Activated naive CD8-positive, alpha-beta T cell treated with anti-CD3 and anti-CD28 coated beads, Interleukin-2, amount 50 U/mL, for 24 hours (primary cell): ENCODE results near the gene S100A6.

Experiments
- ATAC-seq: fragments of 150-1000 bp; cut with Tn5 transposase; one replicate; pipeline ENCODE4 v1.10.0; 2021
- DNase-seq: peaks from one replicate; pipeline ENCODE4 v3.0.0; 2021
- H3K27ac Mint-ChIP-seq: one replicate; pipeline ENCODE4 v1.8.0; 2021; ENCODE audit warnings: mild to moderate bottlenecking, mixed read lengths
- H3K27me3 Mint-ChIP-seq: one replicate; pipeline ENCODE4 v1.8.0; 2021; ENCODE audit warnings: mixed read lengths
- H3K36me3 Mint-ChIP-seq: one replicate; pipeline ENCODE4 v1.8.0; 2021; ENCODE audit warnings: low read depth, mixed read lengths
- H3K4me1 Mint-ChIP-seq: one replicate; pipeline ENCODE4 v1.8.0; 2021; ENCODE audit warnings: mixed read lengths
- H3K4me3 Mint-ChIP-seq: one replicate; pipeline ENCODE4 v1.8.0; 2021; ENCODE audit warnings: mild to moderate bottlenecking, moderate library complexity, mixed read lengths
- H3K9me3 Mint-ChIP-seq: one replicate; pipeline ENCODE4 v1.8.0; 2021; ENCODE audit warnings: mixed read lengths

S100A6 gene

DNA sequence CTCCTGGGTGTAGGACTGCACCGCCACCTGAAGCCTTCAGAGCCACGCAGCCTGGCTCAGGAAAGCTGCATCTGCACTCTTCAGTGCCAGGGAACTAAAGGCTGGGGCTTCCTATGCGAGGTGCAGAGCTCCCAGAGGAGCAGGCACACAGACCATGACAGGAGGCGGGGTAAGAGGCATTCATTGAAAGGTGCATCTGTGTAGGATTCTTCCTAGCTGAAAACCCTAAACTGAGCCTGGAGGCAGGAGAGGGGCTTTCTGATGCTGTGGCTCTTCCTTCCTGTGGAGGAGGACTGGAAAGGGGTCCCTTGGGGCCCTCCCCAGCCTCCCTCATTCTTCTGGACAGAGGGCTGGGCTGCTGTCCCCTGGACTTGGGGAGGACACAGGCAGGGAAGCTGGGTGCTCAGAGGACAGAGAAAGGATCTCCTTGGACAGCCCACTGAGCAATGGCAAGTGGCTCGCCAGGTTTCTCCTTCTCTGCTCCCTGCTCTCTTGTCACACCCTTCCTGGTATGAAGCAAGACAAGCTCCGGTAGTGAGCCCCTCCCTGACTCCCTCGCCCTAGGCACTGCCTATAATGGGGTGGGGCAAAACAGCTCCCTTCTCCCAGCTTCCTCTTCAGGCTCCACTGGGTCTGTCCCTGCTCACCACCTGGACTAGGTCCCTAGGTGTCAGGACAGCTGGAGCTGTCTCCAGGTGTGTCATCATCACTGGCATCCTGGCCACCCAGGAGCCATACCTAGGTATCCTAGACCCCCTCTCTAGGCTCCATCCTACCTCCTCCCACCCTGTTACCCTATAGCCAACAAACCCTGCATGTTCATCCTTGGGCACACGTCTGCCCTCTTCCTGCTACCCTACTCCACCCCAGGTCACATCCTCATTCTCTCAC is 20.0 kb downstream of the S100A6 start:
- Mint-ChIP-seq H3K27ac (no peak overlapping the region), H3K9me3 (no peaks in the 10 kb centered on the region), H3K4me3 (no peak overlapping the region)

DNA sequence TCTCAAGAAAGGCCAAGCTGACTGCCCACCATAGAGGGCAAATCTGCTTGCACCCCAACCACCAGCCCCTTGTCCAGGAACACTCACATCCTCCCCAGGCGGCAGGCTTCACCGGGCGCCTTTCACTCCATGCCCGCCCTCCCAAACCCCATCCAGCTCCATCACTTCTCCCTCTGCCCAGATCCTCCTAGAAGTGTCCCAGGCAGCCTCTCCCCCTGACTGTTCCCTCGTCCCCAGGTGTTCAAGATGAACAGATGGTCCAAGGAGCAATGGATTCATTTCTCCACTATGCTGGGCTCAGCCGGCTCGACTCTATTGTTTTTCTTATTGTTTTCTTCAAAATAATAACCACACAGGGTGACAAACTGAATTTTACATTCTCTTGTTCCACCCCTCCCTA is 22.1 kb downstream of the S100A6 start:
- ATAC-seq (no peak), DNase-seq (no peak)
- Mint-ChIP-seq H3K27me3 (peaks cover 1% of the 10 kb centered on the region), H3K4me3 (no peak overlapping the region), H3K4me1 (peaks cover 15% of the 10 kb centered on the region), H3K9me3 (no peaks in the 10 kb centered on the region), H3K36me3 (no peaks in the 10 kb centered on the region), H3K27ac (no peak overlapping the region)

More for the DNA sequence above, 20.0 kb downstream of the S100A6 start:
- DNase-seq = no peak
- ATAC-seq = no peak
- H3K27me3 Mint-ChIP-seq = peaks cover 1% of the 10 kb centered on the region
- peaks cover 13% of the 10 kb centered on the region for H3K4me1 Mint-ChIP-seq
- no peaks in the 10 kb centered on the region for H3K36me3 Mint-ChIP-seq

DNA sequence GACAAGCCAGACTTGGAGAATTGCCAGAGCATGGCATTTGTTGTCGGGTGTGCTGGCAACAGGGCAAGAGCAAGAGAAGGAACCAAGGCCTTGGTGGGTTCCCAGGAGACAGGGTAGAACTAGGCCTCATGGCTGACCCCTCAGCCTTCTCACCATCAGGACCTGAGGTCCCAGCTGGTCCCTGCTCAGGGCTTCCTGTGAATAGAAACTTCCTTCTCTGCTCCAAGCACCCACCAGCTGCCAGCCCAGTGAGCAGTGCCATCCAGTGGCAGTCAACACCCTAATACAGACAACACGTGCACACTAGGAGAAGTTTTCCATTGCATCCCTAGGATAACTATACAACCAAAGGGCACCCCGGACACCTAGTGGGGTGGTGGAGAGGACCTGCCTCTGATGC is 22.8 kb downstream of the S100A6 start:
- ATAC-seq = no peak

DNA sequence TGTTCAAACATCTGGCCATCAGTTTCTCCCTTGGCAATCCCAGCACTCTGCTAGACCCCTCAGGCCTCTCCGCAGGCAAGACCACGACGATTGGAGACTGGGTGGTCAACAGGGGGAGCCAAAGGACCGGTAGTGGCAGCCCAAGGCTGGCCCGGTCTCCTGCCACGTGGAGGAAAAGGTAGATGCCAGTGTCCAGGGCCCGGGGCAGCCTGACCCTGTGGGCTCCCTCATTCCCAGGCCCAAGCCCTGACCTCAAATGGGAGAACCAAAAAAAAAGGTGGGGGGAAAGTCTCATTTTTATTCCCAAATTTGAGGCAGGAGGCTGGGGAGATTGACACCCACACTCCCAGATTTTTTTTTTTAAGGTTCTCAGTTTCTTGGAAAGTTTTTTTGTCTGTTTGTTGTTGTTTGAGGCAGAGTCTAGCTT is 24.8 kb downstream of the S100A6 start:
- Mint-ChIP-seq H3K27me3 (peaks cover 1% of the 10 kb centered on the region), H3K36me3 (no peaks in the 10 kb centered on the region), H3K4me3 (no peak overlapping the region), H3K9me3 (no peaks in the 10 kb centered on the region), H3K27ac (peak overlapping the region; percentile 89), H3K4me1 (peaks cover 15% of the 10 kb centered on the region)
- ATAC-seq (peak; percentile 86), DNase-seq (peak; percentile 90)

More for the DNA sequence above, 22.8 kb downstream of the S100A6 start:
- H3K4me1 Mint-ChIP-seq = peaks cover 15% of the 10 kb centered on the region
- no peak overlapping the region for H3K27ac Mint-ChIP-seq
- no peak for DNase-seq
- H3K36me3 Mint-ChIP-seq = no peaks in the 10 kb centered on the region
- H3K4me3 Mint-ChIP-seq = no peak overlapping the region
- H3K9me3 Mint-ChIP-seq = no peaks in the 10 kb centered on the region
- H3K27me3 Mint-ChIP-seq = peaks cover 1% of the 10 kb centered on the region

DNA sequence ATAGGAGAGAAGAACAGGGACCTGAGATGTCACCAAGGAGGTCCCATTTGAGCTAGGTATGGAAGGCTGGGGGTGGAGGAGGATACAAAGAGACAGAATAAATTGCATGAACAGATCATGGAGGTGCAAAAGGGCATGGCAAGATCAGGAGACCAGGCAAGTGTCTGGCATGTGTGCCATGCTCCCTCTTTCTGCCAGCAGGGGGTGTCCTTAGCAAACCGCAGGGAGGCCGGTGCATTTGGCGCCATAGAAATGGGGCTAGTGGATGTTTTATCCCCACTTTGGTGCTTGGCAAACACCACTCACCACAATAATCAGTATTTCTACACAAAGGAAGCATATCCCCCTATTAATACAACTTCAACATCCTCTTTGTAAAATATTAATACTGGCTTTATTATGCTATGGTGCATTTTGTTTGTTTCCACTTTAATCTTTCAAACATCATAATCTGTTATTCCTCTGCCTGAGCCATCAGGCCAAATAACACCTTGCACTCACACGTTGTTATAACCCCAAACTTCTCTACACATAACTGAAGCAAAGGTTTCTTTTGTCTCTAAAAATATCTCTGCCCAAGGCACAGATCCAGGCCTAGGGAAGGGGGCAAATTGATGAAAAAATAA is 25.9 kb downstream of the S100A6 start:
- Mint-ChIP-seq H3K27me3 (peaks cover 1% of the 10 kb centered on the region), H3K4me1 (peaks cover 16% of the 10 kb centered on the region), H3K4me3 (no peak overlapping the region), H3K36me3 (no peaks in the 10 kb centered on the region), H3K9me3 (no peaks in the 10 kb centered on the region), H3K27ac (no peak overlapping the region)
- DNase-seq (peak; percentile 80), ATAC-seq (peak; percentile 46)

DNA sequence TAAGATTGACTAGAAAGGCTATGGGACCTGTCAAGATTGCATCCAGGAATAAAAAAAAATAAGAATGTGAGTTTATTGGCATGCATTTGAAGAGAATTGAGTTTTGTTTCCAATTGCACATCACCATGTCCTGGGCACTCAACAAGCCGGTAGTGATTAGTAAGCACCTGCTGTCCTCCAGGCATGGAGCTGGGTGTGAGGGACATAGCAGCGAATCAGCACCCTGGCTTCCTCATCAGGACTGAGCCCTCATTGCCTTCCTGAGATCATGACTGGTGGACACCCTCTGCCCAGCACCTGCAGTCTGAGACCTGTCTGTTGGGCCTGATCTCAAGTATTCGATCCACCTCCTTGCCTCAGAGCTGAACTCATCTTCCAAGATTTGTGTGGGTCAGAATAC is 26.8 kb downstream of the S100A6 start:
- no peak overlapping the region for H3K27ac Mint-ChIP-seq
- H3K4me1 Mint-ChIP-seq = peaks cover 19% of the 10 kb centered on the region
- H3K36me3 Mint-ChIP-seq = no peaks in the 10 kb centered on the region

DNA sequence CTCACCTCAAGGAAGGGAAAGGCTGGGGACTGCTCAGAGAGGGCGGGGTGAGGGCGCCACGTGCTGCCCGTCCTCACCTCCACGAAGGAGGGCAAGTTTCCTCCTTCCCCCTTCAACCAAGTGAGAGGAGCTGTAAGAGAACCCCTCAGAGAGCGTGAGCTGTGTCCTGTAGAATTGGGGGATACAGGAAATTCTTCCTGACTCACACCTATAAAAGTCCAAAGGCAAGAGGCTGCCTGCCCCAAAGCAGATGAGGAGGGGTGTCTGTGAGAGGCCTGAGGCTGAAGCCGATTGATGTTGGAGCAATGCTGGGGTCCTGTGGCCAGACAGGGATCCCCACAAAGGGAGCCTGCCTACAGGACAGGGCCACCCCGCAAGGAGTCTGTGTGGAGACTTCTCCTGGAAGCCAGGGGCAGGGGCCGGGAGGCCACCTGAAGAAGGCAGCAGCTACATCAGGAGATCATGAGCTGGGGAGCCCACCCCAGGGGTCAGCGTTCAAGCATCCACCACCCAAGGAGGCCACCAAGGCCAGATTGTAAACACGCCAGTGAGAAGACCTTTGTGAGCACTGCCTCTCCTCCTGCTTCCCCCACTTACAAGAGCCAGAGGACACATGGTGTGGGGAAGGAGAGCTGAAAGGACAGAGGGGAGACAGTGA is 27.7 kb downstream of the S100A6 start:
- Mint-ChIP-seq H3K27me3 (peaks cover 1% of the 10 kb centered on the region), H3K4me3 (no peak overlapping the region), H3K36me3 (no peaks in the 10 kb centered on the region), H3K4me1 (peaks cover 18% of the 10 kb centered on the region), H3K27ac (no peak overlapping the region), H3K9me3 (no peaks in the 10 kb centered on the region)
- ATAC-seq (no peak), DNase-seq (no peak)

More for the DNA sequence above, 26.8 kb downstream of the S100A6 start:
- DNase-seq (no peak), ATAC-seq (no peak)
- H3K27me3 Mint-ChIP-seq = peaks cover 1% of the 10 kb centered on the region
- no peaks in the 10 kb centered on the region for H3K9me3 Mint-ChIP-seq
- no peak overlapping the region for H3K4me3 Mint-ChIP-seq

DNA sequence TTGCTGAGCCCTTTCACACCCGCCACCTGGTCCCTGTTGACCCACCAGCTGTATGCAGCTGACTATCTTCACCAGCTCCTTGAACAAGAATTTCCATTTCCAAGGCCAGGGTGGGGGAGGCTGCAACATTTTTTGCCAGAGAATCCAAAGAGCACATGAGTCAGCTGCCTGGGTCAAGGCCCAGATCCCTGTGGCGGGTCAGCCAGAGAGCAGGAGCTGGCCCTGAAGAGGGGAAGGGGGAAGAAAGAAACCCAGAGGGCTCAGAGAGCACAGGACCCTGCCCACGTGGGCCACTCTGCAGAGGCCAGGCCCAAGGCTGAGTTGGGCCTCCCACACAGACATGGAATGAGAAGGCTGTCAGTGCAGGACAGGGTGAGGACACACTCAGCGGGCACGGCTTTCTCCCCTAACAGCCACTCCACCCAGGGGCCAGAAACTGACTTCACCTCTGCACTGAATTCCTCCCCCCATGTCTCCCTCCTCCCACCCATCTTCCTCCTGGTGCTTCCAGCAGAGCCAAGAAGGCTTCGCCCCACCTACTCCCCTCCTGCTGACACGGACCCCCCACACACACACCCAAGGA is 28.9 kb downstream of the S100A6 start:
- Mint-ChIP-seq H3K9me3 (no peaks in the 10 kb centered on the region), H3K36me3 (no peaks in the 10 kb centered on the region), H3K4me3 (no peak overlapping the region), H3K4me1 (peaks cover 17% of the 10 kb centered on the region), H3K27ac (no peak overlapping the region), H3K27me3 (peaks cover under 1% of the 10 kb centered on the region)
- DNase-seq (no peak), ATAC-seq (no peak)

DNA sequence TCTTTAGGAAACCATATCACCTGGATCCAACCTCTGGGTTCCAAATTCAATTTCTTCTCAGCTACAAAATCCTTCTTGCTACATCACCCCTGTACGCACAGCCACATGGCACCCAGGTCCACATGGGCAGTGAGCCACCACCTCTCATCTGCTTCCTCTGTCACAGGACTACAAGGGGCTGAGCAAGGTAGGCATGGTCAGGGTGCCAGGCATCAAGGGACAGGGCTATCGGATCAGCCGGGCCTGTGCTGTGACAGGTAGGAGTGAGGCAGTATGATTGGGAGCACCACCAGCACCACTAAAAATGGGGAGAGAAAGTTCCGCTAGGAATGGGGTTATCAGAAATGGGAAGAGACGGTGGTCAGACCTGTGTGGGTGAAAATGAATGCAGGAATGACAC is 29.4 kb downstream of the S100A6 start:
- Mint-ChIP-seq H3K4me3 (no peak overlapping the region), H3K4me1 (peaks cover 13% of the 10 kb centered on the region), H3K9me3 (no peaks in the 10 kb centered on the region), H3K27me3 (no peaks in the 10 kb centered on the region), H3K27ac (peak overlapping the region; percentile 41), H3K36me3 (no peaks in the 10 kb centered on the region)
- DNase-seq = no peak
- no peak for ATAC-seq

DNA sequence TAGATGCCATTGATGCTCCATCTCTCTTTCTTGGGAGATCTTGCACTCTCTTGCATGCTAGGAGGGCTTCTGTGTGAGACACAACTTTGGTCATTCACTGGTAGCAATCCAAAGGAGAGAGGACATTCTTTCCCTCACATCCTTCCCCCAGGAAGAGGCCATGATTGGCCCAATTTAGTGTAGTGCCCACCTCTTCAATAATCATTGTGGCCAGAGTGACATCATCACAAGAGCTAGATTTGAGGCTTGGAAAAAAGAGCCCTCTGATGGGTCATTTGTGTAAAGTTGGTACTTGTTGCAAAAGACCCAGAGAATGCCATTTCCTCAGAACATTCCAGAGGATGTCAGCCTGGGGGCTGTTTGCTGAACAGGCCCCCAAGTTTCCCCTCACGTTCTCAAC is 30.2 kb downstream of the S100A6 start:
- peaks cover 5% of the 10 kb centered on the region for H3K4me1 Mint-ChIP-seq
- no peak overlapping the region for H3K4me3 Mint-ChIP-seq
- H3K27ac Mint-ChIP-seq = no peak overlapping the region
- DNase-seq (no peak), ATAC-seq (no peak)
- no peaks in the 10 kb centered on the region for H3K9me3 Mint-ChIP-seq
- no peaks in the 10 kb centered on the region for H3K36me3 Mint-ChIP-seq
- peaks cover 3% of the 10 kb centered on the region for H3K27me3 Mint-ChIP-seq

DNA sequence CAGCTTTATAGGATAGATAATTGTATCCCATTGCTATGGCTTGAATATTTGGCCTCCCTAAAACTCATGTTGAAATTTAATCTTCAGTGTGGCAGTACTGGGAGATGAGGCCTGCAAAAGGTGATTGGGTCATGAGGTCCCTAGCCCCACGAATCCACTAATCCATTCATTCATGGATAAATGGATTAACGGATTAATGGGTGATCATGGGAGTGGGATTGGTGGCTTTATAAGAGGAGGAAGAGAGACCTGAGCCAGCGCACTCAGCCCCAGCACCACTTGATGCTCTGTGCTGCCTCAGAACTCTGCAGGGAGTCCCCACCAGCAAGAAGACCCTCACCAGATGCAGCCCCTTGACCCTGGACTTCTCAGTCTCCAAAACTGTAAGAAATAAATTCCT is 32.0 kb downstream of the S100A6 start:
- H3K27ac Mint-ChIP-seq = no peak overlapping the region
- no peaks in the 10 kb centered on the region for H3K36me3 Mint-ChIP-seq
- DNase-seq = no peak
- H3K27me3 Mint-ChIP-seq = peaks cover 15% of the 10 kb centered on the region
- no peak overlapping the region for H3K4me3 Mint-ChIP-seq
- no peak for ATAC-seq
- peaks cover 5% of the 10 kb centered on the region for H3K4me1 Mint-ChIP-seq
- H3K9me3 Mint-ChIP-seq = no peaks in the 10 kb centered on the region

DNA sequence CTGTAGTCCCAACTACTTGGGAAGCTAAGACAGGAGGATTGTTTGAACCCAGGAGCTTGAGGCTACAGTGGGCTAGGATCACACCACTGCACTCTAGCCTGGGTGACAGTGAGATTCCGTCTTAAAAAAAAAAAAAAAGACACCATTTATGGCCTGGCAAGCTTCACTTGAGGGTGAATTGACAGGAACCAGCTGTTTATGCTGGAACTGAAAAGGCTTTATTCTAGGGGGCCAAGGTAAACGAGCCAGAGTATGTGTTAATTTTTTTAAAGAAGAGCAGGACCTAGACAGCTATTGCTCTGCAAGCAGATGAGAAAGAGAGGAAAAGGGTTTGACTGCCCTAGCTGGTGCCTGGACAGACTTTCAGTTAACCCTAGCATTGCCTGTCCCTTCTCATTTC is 37.0 kb downstream of the S100A6 start:
- Mint-ChIP-seq H3K27me3 (peaks cover 30% of the 10 kb centered on the region), H3K9me3 (no peaks in the 10 kb centered on the region), H3K4me3 (no peak overlapping the region), H3K4me1 (no peaks in the 10 kb centered on the region), H3K27ac (no peak overlapping the region), H3K36me3 (no peaks in the 10 kb centered on the region)
- ATAC-seq (no peak), DNase-seq (no peak)

DNA sequence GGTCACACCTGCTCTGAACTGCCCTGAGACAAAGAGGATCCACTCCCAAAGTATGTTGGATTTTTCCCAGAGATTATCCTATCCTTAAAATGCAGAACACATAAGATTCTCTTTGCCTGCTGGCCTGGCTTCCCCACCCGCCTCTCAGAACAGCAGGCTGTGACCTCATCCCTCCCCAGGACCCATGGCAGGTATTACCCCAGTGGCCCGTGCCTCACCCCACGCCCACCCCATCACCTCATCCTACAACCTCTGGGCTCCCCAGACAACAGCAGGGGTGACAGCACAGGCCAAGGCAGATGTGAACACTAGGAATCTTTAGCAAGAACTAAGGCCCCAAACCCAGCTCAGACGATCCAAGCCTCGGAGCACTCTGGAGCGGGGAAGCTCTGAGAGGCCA is 40.3 kb downstream of the S100A6 start:
- ATAC-seq (no peak), DNase-seq (no peak)
- H3K27ac Mint-ChIP-seq = no peak overlapping the region

DNA sequence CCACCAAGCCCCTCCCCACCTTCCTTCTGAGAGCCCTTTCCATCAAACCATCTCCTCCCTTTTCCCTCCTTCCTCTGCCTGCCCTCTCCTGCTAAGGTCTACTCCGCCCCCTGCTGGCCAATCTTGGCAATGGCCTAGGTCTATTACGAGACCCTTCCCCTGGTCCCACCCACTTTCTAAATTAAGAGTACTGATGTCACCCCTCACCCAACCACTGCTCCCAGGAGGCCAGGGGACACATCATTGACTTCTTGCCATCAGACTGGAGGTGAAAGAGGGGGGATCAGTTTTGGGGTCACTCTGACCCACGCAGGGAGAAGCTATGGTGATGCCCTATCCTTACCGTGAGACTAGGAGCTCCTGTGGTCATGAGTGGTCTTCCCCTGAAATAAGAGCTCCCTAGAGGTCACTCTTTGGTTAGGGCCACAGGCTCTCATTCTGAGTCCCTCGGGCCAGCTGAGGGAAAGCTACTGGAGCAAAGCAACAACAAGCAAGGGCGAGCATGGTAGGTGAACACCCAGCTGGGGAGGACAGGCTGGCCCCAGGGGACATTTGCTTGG is 40.7 kb downstream of the S100A6 start:
- DNase-seq (peak; percentile 87), ATAC-seq (peak; percentile 52)
- Mint-ChIP-seq H3K4me1 (no peaks in the 10 kb centered on the region), H3K27ac (no peak overlapping the region), H3K27me3 (peaks cover 22% of the 10 kb centered on the region), H3K4me3 (no peak overlapping the region), H3K9me3 (no peaks in the 10 kb centered on the region), H3K36me3 (no peaks in the 10 kb centered on the region)

More for the DNA sequence above, 40.3 kb downstream of the S100A6 start:
- Mint-ChIP-seq H3K36me3 (no peaks in the 10 kb centered on the region), H3K27me3 (peaks cover 27% of the 10 kb centered on the region), H3K9me3 (no peaks in the 10 kb centered on the region), H3K4me1 (no peaks in the 10 kb centered on the region), H3K4me3 (no peak overlapping the region)
